A549 (cell line): ENCODE results near the gene HOXA13. TPM values are rescaled to one million over a fixed set of nuclear protein-coding genes. Genes with fewer than 3 reads are reported as not detected.

Experiments
- ATAC-seq, 2 experiments: fragments of 200-7000 bp in 1 of 2; fragments of >200 bp in 1 of 2; cut with Nextera tagmentation in 1 of 2; cut with Tn5 transposase in 1 of 2; 3 replicates each; pipeline versions ENCODE4 v1.8.0 to v1.9.1; 2018 to 2020; ENCODE audit warnings: mild to moderate bottlenecking in 1 of 2, moderate library complexity in 1 of 2
- CTCF ChIA-PET: fragments of 300-600 bp; sonication (Branson Sonifier 250); formaldehyde crosslinking; extraction: SDS; loops from one replicate; lab custom pipeline; 2021; ENCODE audit warnings: antibody characterized with exemption, inconsistent platforms; lab: Yijun Ruan, JAX
- POLR2A ChIA-PET: fragments of 350-600 bp; formaldehyde crosslinking; extraction: SDS; loops from one replicate; lab custom pipeline; 2021; ENCODE audit warnings: antibody characterized with exemption, inconsistent platforms; lab: Yijun Ruan, JAX
- DNase-seq, 2 experiments: peaks; one replicate each; pipeline versions ENCODE4 v3.0.0 to v3.0.0-alpha.2; 2011 to 2016; ENCODE audit warnings: low read depth in 1 of 2, low spot score in 1 of 2
- FAIRE-seq: peaks from 2 replicates; lab custom pipeline; 2011; peaks lifted over from hg19 to GRCh38; lab: Jason Lieb, UNC
- H3K27ac ChIP-seq, 2 experiments: fragments of >200 bp; sonication (Bioruptor Twin); formaldehyde crosslinking; 3 replicates each; pipeline ENCODE4 v1.5.1; 2016 to 2017
- H3K4me1 ChIP-seq: fragments of >200 bp; sonication (Bioruptor Twin); formaldehyde crosslinking; 3 replicates; pipeline ENCODE4 v1.6.1; 2016
- H3K4me2 ChIP-seq: fragments of >200 bp; sonication (Bioruptor Twin); formaldehyde crosslinking; 3 replicates; pipeline ENCODE4 v1.6.1; 2016
- H3K4me3 ChIP-seq: fragments of >200 bp; sonication (Bioruptor Twin); formaldehyde crosslinking; 3 replicates; pipeline ENCODE4 v1.5.1; 2016
- H3K9me3 ChIP-seq: fragments of >200 bp; sonication (Bioruptor Twin); formaldehyde crosslinking; 3 replicates; pipeline ENCODE4 v1.6.1; 2016
- CBX8 ChIP-seq: fragments of 200-600 bp; sonication (generic); IDR thresholded peaks from 2 replicates; pipeline ENCODE4 v1.6.1; 2016
- CHD2 ChIP-seq: fragments of 150-350 bp; IDR thresholded peaks from 2 replicates; pipeline ENCODE4 v1.6.1; 2014; ENCODE audit warnings: low read length; ENCODE audit not compliant: partially characterized antibody
- CHD4 ChIP-seq: fragments of 200-600 bp; sonication (generic); IDR thresholded peaks from 2 replicates; pipeline ENCODE4 v1.6.1; 2016; ENCODE audit warnings: antibody characterized with exemption, mild to moderate bottlenecking, borderline replicate concordance
- EHMT2 ChIP-seq: fragments of 200-600 bp; sonication (generic); IDR thresholded peaks from 2 replicates; pipeline ENCODE4 v1.6.1; 2016; ENCODE audit warnings: antibody characterized with exemption, low read depth, mild to moderate bottlenecking, moderate library complexity
- EP300 ChIP-seq, 2 experiments: fragments of >200 bp; sonication (Bioruptor Twin); formaldehyde crosslinking; IDR thresholded peaks; 2 replicates in 1 of 2; 3 replicates in 1 of 2; pipeline ENCODE4 v1.6.1; 2016 to 2017
- ESRRA ChIP-seq: fragments of 150-350 bp; IDR thresholded peaks from 2 replicates; pipeline ENCODE4 v1.6.1; 2014; ENCODE audit warnings: mild to moderate bottlenecking, low read length, borderline replicate concordance
- FOSB ChIP-seq: fragments of 250-450 bp; sonication (Bioruptor Pico); IDR thresholded peaks from 2 replicates; pipeline ENCODE4 v1.5.0; 2020; ENCODE audit warnings: mild to moderate bottlenecking, moderate library complexity
- FOSL2 ChIP-seq, 2 experiments: fragments of 450-650 bp in 1 of 2; fragments of >200 bp in 1 of 2; sonication (Bioruptor Twin) in 1 of 2; formaldehyde crosslinking; IDR thresholded peaks; 2 replicates each; pipeline versions ENCODE4 v1.5.0 to v1.6.1; 2016 to 2020; ENCODE audit warnings: mild to moderate bottlenecking in 1 of 2, moderate library complexity in 1 of 2
- GATA3 ChIP-seq: IDR thresholded peaks from 2 replicates; pipeline ENCODE4 v1.6.1; 2012; ENCODE audit warnings: borderline replicate concordance
- HEYL ChIP-seq: fragments of 250-450 bp; sonication (Bioruptor Pico); IDR thresholded peaks from 2 replicates; pipeline ENCODE4 v1.8.0; 2021; ENCODE audit warnings: mild to moderate bottlenecking, moderate library complexity
- HOXA7 ChIP-seq: fragments of 250-450 bp; sonication (Bioruptor Pico); IDR thresholded peaks from 2 replicates; pipeline ENCODE4 v1.5.0; 2020; ENCODE audit warnings: mild to moderate bottlenecking, moderate library complexity
- HOXB5 ChIP-seq: fragments of 250-450 bp; sonication (Bioruptor Pico); IDR thresholded peaks from 2 replicates; pipeline ENCODE4 v1.5.0; 2020; ENCODE audit warnings: mild to moderate bottlenecking, moderate library complexity
- MAFK ChIP-seq: fragments of 450-650 bp; IDR thresholded peaks from 2 replicates; pipeline ENCODE4 v1.6.1; 2014; ENCODE audit not compliant: partially characterized antibody
- MYC ChIP-seq: IDR thresholded peaks from 2 replicates; pipeline ENCODE4 v1.6.1; 2012; ENCODE audit warnings: mild to moderate bottlenecking, inconsistent platforms, low read length, improper control_type of control experiment, borderline replicate concordance
- POLR2A ChIP-seq: IDR thresholded peaks from 2 replicates; pipeline ENCODE4 v1.6.1; 2012; ENCODE audit warnings: mild to moderate bottlenecking, low read length
- POLR2AphosphoS2 ChIP-seq: conservative IDR thresholded peaks from 2 replicates; pipeline ENCODE4 v1.6.1; 2012; ENCODE audit warnings: low read length, improper control_type of control experiment, inconsistent platforms
- RFX5 ChIP-seq: fragments of 450-650 bp; IDR thresholded peaks from 2 replicates; pipeline ENCODE4 v1.7.1; 2014; ENCODE audit warnings: antibody characterized with exemption, mild to moderate bottlenecking, moderate library complexity
- SMC3 ChIP-seq: fragments of >200 bp; sonication (Bioruptor Twin); formaldehyde crosslinking; IDR thresholded peaks from 3 replicates; pipeline ENCODE4 v1.6.1; 2018; ENCODE audit warnings: inconsistent platforms
- TFCP2L1 ChIP-seq: fragments of 250-450 bp; sonication (Bioruptor Pico); IDR thresholded peaks from 2 replicates; pipeline ENCODE4 v1.5.0; 2021; ENCODE audit warnings: mild to moderate bottlenecking
- TP53 ChIP-seq: fragments of 250-450 bp; sonication (Bioruptor Pico); IDR thresholded peaks from 2 replicates; pipeline ENCODE4 v1.5.0; 2021; ENCODE audit warnings: mild to moderate bottlenecking, moderate library complexity
- ZFP36 ChIP-seq: fragments of 450-650 bp; IDR thresholded peaks from 2 replicates; pipeline ENCODE4 v1.6.1; 2014; ENCODE audit warnings: borderline replicate concordance; ENCODE audit not compliant: partially characterized antibody
- ZNF302 ChIP-seq: fragments of 250-450 bp; sonication (Bioruptor Pico); IDR thresholded peaks from 2 replicates; pipeline ENCODE4 v1.9.0; 2021; ENCODE audit warnings: inconsistent platforms, mild to moderate bottlenecking, moderate library complexity
- WGBS: methylation state at CpG from one replicate; pipeline ENCODE4 v1.1.6; 2017; ENCODE audit errors: missing lambda C conversion rate; 5-methylcytosine and 5-hydroxymethylcytosine counted together
- polyA plus RNA-seq, 4 experiments: library from polyadenylated mRNA; depleted of rRNA in 3 of 4; stranded (reverse); fragments of >200 nt; fragmentation: RNase III in 1 of 4; extraction: RNeasy Plus Mini Kit Qiagen cat#74134 plus additional on column Dnase treatment in 1 of 4; gene quantifications; 2 replicates in 3 of 4; 3 replicates in 1 of 4; pipeline ENCODE4 v1.2.3, GENCODE V29; 2011 to 2017
- TF ChIP-seq, protein P1 (sequence below): fragments of 200-600 bp; sonication (generic); IDR thresholded peaks from 2 replicates; pipeline ENCODE4 v1.6.1; 2016; ENCODE audit warnings: antibody characterized with exemption, mild to moderate bottlenecking, moderate library complexity

Gene HOXA13
- polyA plus RNA-seq, 2 of the 4 experiments (the other 2 are of a cell fraction): 2.2 to 2.7 TPM

DNA sequence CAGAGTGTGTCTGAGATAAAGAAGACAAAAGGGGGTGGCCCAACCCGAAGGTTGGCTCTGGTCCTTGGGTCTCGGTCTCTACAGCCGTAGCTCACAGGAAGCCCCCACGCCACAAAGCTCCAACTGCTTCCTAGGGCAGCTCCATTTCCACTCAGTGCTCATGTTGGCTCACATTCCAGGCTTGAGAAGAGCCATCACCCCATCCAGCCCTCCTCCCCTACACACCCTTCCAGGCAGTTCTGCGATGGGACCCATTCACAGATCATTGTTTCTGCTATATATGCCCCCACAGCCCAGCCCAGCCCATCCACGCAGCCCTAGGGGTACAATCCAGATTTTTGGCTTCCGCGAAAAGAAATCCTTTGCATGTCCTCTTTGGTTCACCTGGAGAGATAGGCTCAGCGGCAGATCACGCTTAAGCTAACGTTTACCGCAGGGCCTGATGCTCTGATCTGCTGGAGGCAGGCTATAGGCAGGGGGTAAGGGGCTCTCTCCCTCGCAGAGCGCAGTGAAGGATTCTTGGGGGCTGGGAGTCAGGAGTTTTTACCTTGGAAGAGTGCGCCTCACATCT is 8.6 kb downstream of the HOXA13 start:
- H3K9me3 ChIP-seq: no peaks in the 10 kb centered on the region
- ATAC-seq (no peak), DNase-seq (no peak), FAIRE-seq (no peak)
- 91% methylated on average over 15 of the region's 15 CpGs for WGBS
- no peak overlapping the region for H3K27ac ChIP-seq
- POLR2A ChIA-PET: no interaction called here
- H3K4me2 ChIP-seq: no peak overlapping the region
- CTCF ChIA-PET: interaction anchor here (0.8 to 3.8 kb wide), 4 partner anchors 12 to 829 kb away, joined by 3 to 30 read pairs (median 10); no protein-coding TSS in a partner anchor
- H3K4me1 ChIP-seq: peaks cover 4% of the 10 kb centered on the region; the same call in 1 of the 3 replicates
- TF ChIP-seq CHD2: no peak
- no peak for TF ChIP-seq ZNF302 (CRISPR knock-in tag)
- TF ChIP-seq FOSB (CRISPR knock-in tag): no peak
- TF ChIP-seq TFCP2L1: no peak
- no peak for TF ChIP-seq EHMT2
- TF ChIP-seq CBX8: no peak
- no peak for TF ChIP-seq HOXA7
- TF ChIP-seq EP300 (IDR thresholded peaks at IDR 0.05): no peak
- no peak for TF ChIP-seq RFX5
- no peak for TF ChIP-seq MAFK
- TF ChIP-seq POLR2A: no peak
- TF ChIP-seq CHD4: no peak
- no peak for TF ChIP-seq MYC
- TF ChIP-seq POLR2AphosphoS2: no peak
- no peak for TF ChIP-seq HEYL (CRISPR knock-in tag)
- TF ChIP-seq HOXB5 (CRISPR knock-in tag): no peak
- no peak for TF ChIP-seq GATA3
- TF ChIP-seq ZFP36: no peak
- no peak overlapping the region for H3K4me3 ChIP-seq

DNA sequence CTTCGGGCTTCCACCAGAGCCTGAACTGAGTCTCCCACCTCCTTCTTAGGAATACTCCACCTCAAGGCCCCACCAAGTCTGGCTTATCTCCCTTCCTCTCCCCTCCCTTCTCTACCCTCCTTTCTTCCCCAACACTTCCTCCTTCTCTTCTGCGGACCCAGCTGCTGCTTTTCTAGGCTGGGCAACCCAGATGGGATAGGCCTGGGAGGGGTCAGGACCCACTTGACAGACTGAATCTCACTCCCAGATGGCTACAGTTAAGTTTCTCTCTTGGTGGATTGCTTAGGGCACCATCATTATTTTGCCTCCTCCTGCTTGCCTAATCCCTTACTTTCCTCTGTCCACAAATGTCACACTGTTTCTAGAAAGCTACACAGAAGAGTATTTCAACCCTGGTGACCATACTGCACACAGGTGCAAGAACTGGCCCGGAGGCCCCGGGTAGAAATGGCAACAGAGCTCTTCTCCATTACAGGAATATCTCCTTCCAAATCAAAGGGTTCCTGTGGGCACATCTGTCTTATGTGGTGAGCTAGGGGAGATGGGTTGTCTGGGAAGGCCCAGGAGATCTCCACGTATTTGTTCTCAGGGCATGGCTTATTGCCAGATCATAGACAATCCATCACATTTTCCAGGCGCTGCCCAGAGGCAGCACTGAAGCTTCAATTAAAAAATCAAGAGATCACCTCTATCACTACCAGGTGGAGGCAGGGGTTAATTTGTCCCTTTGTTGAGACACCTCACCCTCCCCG is 9.7 kb downstream of the HOXA13 start:
- Histone ChIP-seq H3K4me3 (no peak overlapping the region), H3K27ac (no peak overlapping the region), H3K9me3 (no peaks in the 10 kb centered on the region), H3K4me2 (no peak overlapping the region), H3K4me1 (peaks cover 6% of the 10 kb centered on the region; the same call in 1 of the 3 replicates)
- ChIA-PET CTCF (interaction anchor here (0.8 to 3.8 kb wide), 9 partner anchors 9 to 906 kb away, joined by 3 to 30 read pairs (median 4); partner anchors contain the start of gene HOXA13), POLR2A (no interaction called here)
- ATAC-seq (no peak), FAIRE-seq (no peak), DNase-seq (no peak)
- 76% methylated on average over 7 of the region's 7 CpGs for WGBS
- TF ChIP-seq MAFK: no peak
- no peak for TF ChIP-seq FOSL2 (IDR thresholded peaks at IDR 0.05)
- no peak for TF ChIP-seq FOSL2 (CRISPR knock-in tag; IDR thresholded peaks at IDR 0.05)
- TF ChIP-seq ZNF302 (CRISPR knock-in tag): no peak
- TF ChIP-seq TP53: no peak
- TF ChIP-seq, protein P1, sequence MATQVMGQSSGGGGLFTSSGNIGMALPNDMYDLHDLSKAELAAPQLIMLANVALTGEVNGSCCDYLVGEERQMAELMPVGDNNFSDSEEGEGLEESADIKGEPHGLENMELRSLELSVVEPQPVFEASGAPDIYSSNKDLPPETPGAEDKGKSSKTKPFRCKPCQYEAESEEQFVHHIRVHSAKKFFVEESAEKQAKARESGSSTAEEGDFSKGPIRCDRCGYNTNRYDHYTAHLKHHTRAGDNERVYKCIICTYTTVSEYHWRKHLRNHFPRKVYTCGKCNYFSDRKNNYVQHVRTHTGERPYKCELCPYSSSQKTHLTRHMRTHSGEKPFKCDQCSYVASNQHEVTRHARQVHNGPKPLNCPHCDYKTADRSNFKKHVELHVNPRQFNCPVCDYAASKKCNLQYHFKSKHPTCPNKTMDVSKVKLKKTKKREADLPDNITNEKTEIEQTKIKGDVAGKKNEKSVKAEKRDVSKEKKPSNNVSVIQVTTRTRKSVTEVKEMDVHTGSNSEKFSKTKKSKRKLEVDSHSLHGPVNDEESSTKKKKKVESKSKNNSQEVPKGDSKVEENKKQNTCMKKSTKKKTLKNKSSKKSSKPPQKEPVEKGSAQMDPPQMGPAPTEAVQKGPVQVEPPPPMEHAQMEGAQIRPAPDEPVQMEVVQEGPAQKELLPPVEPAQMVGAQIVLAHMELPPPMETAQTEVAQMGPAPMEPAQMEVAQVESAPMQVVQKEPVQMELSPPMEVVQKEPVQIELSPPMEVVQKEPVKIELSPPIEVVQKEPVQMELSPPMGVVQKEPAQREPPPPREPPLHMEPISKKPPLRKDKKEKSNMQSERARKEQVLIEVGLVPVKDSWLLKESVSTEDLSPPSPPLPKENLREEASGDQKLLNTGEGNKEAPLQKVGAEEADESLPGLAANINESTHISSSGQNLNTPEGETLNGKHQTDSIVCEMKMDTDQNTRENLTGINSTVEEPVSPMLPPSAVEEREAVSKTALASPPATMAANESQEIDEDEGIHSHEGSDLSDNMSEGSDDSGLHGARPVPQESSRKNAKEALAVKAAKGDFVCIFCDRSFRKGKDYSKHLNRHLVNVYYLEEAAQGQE: no peak
- TF ChIP-seq ESRRA: no peak
- no peak for TF ChIP-seq SMC3
